MV-4-11 (cell line): Measurements from ENCODE around the gene CDX1.

Experiments
- DNase-seq: peaks from one replicate; lab custom pipeline; 2025; lab: John Stamatoyannopoulos, UW

CDX1 gene

DNA sequence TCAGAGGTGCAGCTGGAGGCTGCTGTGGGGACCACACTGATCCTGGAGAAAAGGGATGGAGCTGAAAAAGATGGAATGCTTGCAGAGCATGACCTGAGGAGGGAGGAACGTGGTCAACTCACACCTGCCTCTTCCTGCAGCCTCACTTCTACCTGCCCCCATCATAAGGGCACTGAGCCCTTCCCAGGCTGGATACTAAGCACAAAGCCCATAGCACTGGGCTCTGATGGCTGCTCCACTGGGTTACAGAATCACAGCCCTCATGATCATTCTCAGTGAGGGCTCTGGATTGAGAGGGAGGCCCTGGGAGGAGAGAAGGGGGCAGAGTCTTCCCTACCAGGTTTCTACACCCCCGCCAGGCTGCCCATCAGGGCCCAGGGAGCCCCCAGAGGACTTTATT is 17.4 kb downstream of the CDX1 start:
- DNase-seq: no peak

DNA sequence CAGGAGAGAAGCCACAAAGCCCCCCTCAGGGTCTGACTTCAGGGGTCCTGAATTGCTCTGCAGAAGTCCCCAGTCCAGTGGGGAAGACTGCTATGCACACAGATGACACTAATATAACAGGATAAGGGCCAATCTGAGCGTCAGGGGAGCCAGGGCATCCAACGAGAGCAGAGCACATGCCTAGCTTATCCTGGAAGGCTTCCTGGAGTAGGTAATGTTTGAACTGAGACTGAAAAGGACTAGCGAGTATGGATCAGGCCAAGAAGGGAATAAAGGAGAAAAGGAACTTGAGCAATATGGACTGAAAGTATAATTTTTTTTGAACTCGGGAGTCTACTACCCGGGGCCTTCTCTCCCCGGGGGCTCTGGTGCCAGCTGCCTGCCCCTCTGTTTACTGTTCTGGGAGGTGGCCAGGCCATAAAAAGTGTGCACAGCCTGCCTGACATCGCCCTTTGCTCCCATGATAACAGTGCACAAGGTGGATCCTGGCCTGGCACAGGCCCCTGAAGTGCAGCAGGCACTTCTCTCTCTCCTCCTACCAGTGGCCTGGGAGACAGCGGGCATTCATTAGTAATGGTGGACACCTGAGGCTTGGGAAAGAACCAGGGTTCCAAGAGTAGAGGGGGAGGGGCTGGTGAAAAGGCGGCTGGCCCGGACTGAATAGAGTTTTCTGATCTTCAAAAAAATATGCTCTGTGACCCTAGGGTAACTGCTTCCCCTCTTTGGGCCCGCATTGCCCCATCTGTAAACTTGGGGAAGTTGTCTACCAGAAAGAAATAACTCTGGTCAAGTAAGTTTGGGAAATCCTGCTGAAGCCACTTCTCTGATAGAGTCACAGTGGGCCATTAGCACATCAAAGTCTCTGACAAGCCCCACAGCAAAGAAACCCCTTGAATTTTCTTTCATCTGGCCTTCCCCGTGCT is 18.7 kb downstream of the CDX1 start:
- peak; percentile 81 for DNase-seq

GRCh38 chr5:150186137-150186536 is 19.6 kb downstream of the CDX1 start:
- DNase-seq: no peak

DNA sequence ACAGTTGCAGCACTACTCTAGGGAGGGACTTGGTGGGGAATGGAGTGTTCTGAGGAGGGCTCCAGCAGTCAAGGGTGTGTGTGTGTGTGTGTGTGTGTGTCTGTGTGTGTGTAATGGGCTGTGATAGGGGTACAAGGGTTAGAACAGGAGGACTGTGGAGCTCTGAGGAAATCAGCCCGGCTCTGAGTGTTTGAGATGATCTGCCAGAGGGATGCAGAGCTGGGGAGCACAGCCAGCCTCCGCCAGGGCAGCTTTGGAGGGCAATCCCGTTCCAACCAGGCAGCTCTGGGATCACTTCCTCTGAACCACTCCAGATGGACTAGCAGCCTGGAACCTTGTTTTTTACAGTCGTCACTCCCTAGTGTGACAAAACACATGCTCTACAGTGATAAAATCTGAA is 20.3 kb downstream of the CDX1 start:
- no peak for DNase-seq

DNA sequence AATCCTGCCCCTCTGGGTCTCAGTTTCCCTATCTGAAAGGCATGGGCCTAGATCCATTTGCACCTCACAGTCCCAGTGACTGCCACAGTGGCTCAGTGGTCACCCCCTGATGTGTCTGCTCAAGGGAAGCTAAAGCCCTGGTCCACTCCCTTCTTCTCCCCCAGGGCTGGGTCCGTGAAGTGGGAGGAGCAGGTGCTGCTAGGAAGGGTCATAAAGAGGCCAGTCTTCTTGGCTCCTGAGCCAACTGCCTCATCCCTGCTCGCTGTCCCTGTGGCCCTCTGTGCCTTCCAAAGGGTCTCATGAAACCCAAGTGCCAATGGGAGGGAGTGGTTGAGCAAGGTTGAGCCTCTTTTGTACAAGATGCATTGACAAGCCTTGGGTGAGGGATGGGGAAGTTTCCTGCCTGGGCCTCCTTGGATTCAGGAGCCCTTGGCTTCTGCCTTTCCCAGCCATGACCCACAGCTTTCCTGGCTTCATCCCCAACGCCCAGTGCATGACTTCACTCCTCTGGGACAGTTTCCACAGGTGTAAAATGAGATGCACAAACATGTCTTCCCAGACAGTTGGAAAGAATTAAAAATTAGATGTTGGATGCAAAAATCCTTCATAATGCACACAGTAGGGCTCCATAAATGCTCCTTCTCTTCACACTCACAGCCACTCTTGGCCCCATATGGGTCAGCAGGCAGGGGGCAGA is 21.7 kb downstream of the CDX1 start:
- no peak for DNase-seq

GRCh38 chr5:150189326-150189725 is 22.7 kb downstream of the CDX1 start:
- no peak for DNase-seq

DNA sequence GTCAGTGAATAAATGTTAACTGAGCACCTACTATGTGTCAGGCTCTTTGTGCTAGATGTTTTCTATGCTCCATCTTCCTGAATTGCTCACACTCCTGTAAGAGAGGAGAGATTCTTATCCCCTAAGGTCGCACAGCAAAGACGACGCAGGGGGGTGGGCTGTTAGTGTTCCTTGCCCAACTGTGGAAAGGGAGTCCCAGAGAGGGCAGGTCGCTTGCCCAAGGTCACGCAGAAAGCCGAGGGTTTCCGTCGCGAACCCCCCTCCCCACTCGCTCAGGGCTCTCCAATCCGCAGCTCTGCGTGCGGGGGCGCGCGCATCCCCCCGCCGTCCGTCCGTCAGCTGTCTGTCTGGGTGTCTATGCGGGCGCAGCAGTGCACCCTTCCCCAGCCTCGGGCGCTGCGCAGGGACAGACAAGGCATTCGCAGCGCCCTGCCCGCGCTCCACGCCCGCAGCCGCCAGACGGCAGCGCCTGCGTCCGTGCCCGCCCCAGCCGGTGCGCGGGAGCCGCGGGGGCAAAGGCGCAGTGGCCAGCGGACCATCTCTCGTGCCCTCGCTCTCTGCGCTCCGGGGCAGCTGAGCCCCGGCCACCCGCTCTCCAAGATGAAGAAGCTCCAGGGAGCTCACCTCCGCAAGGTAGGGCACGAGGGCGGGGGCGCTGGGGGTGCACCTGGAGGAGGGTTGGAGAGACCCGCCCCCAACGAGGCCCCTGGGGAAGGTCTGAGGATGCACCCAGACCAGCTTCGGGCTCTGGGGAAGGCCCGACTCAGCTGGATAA is 23.3 kb downstream of the CDX1 start, which contains the start of gene SLC6A7:
Gene SLC6A7 (plus strand): TSS at position 335 of the 775 bp plus-strand sequence. CDS start 266 bp downstream, at position 601.
- DNase-seq: no peak

DNA sequence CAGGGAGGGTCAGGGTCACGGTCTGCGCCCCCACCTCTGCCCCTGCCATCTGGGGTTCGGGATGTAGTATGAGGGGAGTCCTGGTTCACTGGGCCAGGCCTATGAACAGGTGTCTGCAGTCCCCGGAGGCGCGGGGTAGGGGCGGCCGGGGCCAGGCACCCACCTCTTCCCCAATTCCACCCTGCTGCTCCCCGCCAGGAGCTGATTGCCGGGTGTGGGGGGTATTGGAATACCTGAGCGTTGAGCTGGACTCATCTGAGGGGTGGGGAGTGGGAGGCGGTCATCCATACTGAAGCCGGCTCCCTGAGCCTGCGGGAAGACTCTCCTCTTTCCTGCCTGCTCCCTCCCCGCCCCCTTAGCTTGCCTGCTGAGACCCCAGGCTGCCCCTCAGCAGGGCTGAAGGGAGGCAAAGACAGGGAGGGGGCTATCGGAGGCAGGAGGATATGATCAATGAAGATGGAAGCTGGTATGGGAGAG is 24.0 kb downstream of the CDX1 start:
- no peak for DNase-seq

DNA sequence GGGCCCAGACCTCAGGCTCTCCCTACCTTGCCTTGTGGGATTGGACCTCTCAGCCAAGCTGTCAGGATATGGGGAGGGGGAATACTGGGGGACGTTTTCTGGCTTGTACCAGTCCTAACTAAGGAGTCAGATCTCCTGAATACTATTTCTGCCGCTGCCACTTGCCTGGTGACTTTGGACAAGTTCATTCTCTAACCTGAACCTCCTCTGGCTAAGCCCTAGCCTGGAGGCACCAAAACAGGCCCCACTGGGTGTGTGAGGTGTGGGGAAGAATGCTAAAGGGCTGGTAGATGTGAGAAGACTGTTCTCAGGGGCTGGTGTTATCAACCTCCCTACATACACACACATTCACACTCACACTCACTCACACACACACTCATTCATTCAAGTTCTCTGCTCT is 24.4 kb downstream of the CDX1 start:
- no peak for DNase-seq

- no peak for DNase-seq
These were observed 25.9 kb downstream of the CDX1 start for GRCh38 chr5:150192462-150192861.

- DNase-seq: peak; percentile 31
These were observed 29.3 kb downstream of the CDX1 start for GRCh38 chr5:150195736-150196485.

- DNase-seq: no peak
These were observed 29.9 kb downstream of the CDX1 start for GRCh38 chr5:150196514-150196913.

DNA sequence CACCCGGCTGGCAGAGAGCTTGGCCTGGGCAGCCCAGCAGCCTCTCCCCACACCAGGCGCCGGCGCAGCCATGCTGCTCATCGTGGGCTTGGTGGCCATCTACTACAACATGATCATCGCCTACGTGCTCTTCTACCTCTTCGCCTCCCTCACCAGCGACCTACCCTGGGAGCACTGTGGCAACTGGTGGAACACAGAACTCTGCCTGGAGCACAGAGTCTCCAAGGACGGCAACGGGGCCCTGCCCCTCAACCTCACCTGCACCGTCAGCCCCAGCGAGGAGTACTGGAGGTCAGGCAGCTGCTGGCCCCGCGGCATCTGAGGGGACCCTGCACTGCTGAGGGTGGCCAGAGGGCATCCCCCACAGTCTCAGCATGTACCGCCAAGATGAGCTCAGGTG is 30.4 kb downstream of the CDX1 start:
- DNase-seq: no peak

DNA sequence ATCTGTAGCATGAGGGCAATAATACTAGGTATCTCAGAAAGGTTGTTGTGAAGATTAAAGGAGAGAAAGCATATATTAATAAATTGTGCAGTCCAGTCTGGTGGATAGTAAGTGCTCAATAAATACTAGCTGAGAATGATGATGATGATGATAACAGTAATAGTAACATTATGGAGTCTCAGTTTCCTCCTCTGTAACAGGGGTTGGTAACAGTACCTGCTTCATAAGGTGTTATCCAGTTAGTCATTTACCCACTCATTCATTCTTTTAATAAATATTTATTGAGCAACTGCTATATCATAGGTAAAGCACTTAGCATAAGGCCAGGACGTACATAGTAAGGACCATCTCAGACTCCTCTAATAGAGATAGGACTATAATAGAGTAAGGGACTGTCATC is 30.9 kb downstream of the CDX1 start:
- no peak for DNase-seq

GRCh38 chr5:150202501-150202900 is 35.9 kb downstream of the CDX1 start:
- no peak for DNase-seq

DNA sequence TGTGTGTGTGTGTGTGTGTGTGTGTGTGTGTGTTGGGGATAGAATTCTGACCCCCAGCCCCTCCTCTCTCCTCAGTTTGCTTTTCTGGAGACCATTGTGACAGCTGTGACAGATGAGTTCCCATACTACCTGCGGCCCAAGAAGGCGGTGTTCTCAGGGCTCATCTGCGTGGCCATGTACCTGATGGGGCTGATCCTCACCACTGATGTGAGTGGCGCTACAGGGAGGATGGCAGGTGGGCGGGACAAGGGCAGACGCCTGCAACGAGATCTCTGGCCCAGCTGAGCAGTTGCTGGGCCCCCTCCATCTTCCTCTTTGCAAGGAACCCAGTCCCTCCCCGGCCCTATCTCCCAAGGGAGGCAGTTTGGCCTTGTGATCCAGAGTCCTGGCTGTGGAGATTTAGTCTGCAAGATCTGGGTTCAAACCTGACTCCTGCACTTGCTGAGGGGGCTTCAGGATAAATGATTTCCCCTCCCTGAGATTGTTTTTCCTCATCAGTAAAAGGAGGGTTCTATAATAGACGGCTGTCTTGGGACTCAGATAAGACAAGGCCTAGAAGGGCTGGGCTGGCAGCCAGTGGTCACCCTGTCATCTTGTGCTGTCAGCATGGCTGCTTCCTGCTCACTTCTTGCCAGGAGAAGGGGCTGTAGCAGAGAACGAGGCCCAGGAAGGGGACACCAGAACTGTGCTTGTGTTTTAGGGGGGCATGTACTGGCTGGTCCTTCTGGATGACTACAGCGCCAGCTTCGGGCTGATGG is 37.4 kb downstream of the CDX1 start:
- DNase-seq: no peak

DNA sequence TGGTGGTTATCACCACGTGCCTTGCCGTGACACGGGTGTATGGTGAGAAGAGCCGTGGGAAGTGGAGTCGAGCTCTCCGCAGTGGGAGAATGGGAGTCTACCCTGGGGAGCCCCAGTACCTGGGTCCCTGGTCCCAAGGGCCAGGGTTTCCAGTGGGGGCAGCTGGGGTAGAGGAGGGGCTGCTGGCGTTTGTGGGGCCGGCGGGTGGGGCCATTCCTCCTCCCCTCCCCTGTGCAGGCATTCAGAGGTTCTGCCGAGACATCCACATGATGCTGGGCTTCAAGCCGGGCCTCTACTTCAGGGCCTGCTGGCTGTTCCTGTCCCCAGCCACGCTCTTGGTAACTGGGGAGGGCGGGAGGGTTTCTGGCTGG is 38.0 kb downstream of the CDX1 start:
- DNase-seq: no peak

DNA sequence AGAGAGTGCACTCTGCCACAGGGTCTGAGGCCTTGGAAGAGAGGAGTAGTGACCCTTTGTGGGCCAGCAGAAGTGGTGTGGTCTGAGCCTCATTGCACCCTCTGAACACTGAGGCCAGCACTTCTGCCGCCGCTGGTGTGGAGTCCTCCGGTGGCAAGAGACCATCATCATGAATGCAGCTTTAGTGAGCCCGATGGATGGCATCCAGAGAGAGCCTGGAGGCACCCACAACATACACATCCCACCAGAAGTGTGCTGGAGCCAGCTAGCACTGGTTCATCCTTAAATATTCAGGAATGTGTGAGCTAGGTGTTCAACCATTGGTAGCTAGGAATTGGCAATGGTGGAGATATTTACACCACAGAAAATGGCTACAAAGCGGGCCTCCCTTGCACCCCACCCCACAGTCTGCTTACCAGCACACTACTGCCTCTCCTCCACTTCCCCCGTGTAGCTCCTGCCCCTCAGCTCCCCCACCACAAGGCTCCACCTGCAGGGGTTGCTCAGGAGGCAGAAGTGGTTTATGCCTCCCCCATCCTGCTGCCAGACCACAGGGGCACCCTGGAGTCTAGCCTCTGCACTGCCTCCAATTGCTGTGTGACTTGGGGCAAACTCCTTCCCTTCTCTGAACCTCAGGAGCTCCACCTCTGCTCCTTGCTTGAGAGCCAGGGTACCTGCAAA is 39.7 kb downstream of the CDX1 start:
- no peak for DNase-seq

- DNase-seq: no peak
These were observed 40.2 kb downstream of the CDX1 start for GRCh38 chr5:150206779-150207115.
